GM12872 (cell line): Measurements from ENCODE around the gene TACC2.

Experiments
- TF ChIP-seq, protein P1 (sequence below): IDR thresholded peaks from 3 replicates; pipeline ENCODE4 v1.5.1; 2011; ENCODE audit warnings: low read depth, mild to moderate bottlenecking, low read length, moderate library complexity; ENCODE audit not compliant: insufficient read depth

The TACC2 gene

DNA sequence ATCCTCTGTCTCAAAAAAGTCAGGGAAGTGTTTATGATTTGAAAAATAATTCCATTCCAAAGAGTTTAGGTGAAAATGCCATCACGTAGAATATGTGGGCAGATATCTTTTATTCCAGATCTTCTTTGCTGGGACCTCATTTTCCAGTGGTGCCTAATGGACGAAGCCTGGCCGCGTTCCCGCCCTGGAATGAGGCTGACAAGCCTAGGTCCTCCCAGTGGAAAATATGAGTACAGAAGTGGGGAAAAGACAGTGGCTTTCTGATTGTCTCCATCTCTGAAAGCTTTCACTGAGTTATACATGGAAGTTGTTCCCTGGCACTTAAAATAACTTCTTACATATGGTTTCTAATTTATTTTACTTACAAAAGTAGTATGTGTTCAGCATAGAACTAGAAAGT, 139.4 kb downstream of the TACC2 start:
- TF ChIP-seq, protein P1, sequence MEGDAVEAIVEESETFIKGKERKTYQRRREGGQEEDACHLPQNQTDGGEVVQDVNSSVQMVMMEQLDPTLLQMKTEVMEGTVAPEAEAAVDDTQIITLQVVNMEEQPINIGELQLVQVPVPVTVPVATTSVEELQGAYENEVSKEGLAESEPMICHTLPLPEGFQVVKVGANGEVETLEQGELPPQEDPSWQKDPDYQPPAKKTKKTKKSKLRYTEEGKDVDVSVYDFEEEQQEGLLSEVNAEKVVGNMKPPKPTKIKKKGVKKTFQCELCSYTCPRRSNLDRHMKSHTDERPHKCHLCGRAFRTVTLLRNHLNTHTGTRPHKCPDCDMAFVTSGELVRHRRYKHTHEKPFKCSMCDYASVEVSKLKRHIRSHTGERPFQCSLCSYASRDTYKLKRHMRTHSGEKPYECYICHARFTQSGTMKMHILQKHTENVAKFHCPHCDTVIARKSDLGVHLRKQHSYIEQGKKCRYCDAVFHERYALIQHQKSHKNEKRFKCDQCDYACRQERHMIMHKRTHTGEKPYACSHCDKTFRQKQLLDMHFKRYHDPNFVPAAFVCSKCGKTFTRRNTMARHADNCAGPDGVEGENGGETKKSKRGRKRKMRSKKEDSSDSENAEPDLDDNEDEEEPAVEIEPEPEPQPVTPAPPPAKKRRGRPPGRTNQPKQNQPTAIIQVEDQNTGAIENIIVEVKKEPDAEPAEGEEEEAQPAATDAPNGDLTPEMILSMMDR = no peak

DNA sequence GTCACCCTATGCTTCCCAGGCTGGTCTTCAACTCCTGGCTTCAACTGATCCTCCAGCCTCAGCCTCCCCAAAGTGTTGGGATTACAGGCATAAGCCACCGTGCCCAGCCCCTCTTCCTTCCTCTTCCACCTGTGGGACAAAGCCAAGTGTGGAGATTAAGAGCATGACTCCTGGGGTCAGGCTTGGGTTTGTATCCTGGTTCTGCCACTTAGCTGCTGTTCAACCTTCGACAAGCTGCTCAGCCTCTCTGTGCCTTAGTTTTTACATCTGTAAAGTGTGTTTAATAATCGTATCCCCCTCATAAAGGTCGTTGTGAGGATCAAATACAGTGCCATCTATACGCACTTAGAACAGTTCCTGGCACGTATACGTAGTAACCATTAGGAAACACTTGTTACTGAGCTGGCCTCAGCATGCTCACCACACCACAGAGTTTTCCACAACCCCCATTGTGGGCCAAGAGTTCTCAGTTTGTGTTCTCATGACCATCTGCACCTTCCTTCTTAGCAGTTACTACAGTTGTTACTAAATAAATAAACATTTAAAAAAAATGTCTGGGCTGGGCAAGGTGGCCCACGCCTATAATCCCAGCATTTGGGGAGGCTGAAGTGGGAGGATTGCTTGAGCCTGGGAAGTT, 141.6 kb downstream of the TACC2 start:
- TF ChIP-seq, protein P1 = no peak

DNA sequence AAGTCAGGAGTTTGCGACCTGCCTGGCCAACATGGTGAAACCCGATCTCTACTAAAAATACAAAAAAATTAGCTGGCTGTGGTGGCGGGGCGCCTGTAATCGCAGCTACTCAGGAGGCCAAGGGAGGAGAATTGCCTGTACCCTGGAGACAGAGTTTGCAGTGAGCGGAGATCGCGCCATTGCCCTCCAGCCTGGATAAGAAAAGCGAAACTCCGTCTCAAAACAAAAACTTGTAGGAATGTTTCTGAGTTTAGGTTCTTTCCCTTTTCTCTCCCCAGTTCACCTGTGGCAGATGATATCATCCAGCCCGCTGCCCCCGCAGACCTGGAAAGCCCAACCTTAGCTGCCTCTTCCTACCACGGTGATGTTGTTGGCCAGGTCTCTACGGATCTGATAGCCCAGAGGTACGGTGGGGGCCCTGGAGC, 143.4 kb downstream of the TACC2 start:
- TF ChIP-seq, protein P1 = no peak

DNA sequence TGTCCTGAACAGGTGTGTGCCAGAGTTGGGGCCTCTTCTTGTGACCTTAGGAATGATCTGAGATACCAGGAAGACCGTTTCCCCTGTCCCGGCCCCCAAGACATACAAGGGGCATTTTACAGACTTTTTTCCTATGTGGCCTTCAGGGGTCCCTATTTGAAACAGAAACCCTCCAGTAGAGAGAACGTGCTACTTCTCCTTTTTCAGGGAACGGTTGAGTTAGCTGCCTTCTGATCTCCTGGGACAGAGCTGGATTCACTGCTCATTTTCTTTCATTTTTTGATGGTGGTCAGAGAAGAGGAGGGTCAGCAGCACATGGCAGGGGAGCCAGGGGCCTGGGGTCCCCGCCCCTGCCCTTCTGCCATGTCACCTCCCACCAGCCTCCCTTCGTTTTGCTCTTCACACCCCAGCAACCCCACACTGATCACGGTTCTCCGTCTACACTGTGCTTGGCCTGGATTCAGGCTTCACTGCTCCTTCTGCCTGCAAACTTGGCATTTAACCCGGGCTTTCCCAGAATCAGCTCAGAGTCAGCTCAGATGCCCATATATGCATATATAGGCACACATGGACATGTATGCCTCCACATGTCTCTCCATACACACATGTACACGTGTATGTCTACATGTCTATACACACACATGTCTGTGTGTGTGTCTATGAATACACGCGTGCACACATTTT, 144.1 kb downstream of the TACC2 start:
- TF ChIP-seq, protein P1 = no peak

DNA sequence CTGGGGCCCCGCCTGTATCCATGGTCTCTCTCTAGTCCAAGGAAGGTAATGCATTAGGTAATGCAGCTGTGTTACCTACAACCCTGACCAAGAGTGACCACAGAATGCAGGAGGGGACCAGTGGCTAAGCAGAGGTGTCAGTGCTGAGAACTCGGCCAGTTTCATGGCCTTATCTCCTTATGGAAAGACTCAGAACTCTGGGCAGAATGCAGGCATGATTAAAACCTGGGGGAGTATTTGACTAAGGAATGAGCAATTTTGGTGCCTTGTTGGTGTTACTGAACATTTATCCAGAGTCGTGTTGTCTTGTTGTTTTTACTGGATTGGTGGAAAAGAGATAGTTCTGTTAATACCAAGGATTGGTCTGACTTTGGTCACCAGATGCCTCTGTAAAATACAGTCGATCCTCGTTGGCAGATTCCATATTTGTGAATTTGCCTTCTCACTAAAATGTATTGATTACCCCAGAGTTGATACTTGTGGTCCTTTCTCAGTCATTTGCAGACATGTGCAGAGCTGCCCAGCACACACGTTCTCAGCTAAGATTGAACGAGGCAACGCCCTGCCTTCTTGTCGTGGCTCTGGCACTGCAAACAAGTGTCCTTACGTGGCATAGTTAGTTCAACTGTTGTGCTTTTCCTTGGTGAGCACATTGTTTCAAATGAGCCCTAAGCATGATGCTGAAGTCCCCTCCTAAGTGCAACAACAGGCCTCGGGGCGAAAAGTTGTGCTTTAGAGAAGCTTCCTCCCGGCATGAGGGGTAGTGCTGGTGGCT, 146.5 kb downstream of the TACC2 start:
- TF ChIP-seq, protein P1 = no peak

DNA sequence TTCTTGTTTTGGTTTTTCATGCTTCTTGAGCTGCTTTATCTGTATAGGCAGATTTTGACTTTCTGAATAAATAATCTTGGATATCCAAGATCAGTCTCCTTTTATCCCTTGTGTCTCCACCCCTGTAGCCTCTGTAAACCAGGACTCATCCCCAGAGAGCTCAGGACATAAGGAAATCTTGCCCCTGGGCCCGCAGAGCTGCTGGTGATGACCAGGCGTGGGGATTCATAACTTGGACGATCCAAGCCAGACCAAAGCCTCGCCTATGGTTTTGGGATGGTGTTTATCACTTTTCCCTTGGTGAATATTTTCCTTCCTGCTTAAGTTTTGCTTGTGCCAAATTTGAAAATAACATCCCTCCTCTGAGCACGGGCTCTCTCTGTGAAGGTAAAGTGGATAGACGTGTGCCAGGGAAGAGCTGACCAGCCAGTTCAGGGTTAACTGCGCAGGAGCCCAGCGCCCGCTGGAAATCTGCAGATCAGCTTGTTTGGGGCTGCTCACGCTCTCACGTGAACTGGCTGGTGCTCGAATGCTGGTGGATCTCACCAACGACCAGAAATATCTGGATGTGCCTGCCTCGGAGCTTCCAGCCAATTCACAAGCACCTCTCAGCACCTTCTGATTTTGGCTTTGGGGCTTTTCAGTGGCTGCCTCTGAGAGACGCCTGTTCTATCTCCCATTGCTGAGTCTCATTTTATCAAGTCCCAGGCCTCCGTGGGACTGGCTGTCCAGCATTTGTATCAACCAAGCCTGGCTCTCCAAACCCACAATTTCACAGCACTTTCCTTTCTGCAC, 150.1 kb downstream of the TACC2 start:
- TF ChIP-seq, protein P1 = no peak
